Sigmoid colon (tissue), 7 donors: ENCODE data around the gene DEFB132. TPM values are rescaled to one million over a fixed set of nuclear protein-coding genes. Genes with fewer than 3 reads are reported as not detected.

Source experiments
- DNase-seq: peaks from one replicate; pipeline ENCODE4 v3.0.0-alpha.2; 2019
- H3K27ac ChIP-seq, 4 donors: fragments of 200-600 bp; sonication (generic); one replicate each; pipeline ENCODE4 v1.5.1; 2016 to 2019; ENCODE audit warnings: mild to moderate bottlenecking in 1 of 4
- H3K27me3 ChIP-seq, 3 donors: fragments of 200-600 bp; sonication (generic); one replicate each; pipeline ENCODE4 v1.5.1; 2019; ENCODE audit warnings: mild to moderate bottlenecking in 1 of 3
- H3K36me3 ChIP-seq, 4 donors: fragments of 200-600 bp; sonication (generic); one replicate each; pipeline ENCODE4 v1.5.1; 2016 to 2019
- H3K4me1 ChIP-seq, 4 donors: fragments of 200-600 bp; sonication (generic); one replicate each; pipeline ENCODE4 v1.5.1; 2017 to 2019
- H3K4me3 ChIP-seq, 4 donors: fragments of 200-600 bp; sonication (generic); one replicate each; pipeline ENCODE4 v1.5.1; 2017 to 2019; ENCODE audit warnings: mild to moderate bottlenecking in 2 of 4, moderate library complexity in 1 of 4
- H3K9me3 ChIP-seq, 4 donors: fragments of 200-600 bp in 3 of 4; sonication (generic) in 3 of 4; one replicate each; pipeline versions ENCODE4 v1.5.1 to v1.6.1; 2013 to 2019
- CTCF ChIP-seq, 4 experiments: fragments of 450-650 bp in 3 of 4; fragments of 200-600 bp in 1 of 4; IDR thresholded peaks; one replicate each; pipeline ENCODE4 v1.5.1; 2016 to 2019; ENCODE audit warnings: antibody characterized with exemption in 4 of 4, mild to moderate bottlenecking in 3 of 4, moderate library complexity in 2 of 4
- EP300 ChIP-seq, 4 donors: sonication (generic); formaldehyde crosslinking; IDR thresholded peaks; one replicate each; pipeline ENCODE4 v1.6.1; 2017; ENCODE audit warnings: antibody characterized with exemption in 4 of 4
- POLR2A ChIP-seq, 2 donors: fragments of 450-650 bp; IDR thresholded peaks; one replicate each; pipeline ENCODE4 v1.6.1; 2016; ENCODE audit warnings: antibody characterized with exemption in 2 of 2, mild to moderate bottlenecking in 2 of 2, moderate library complexity in 2 of 2
- POLR2AphosphoS5 ChIP-seq, 4 donors: sonication (generic); formaldehyde crosslinking; IDR thresholded peaks; one replicate each; pipeline ENCODE4 v1.6.1; 2017; ENCODE audit warnings: antibody characterized with exemption in 4 of 4
- WGBS, 2 donors: extraction: QIAGEN DNeasy Blood & Tissue Kit; methylation state at CpG; one replicate each; pipeline ENCODE4 v1.1.7; 2013; 5-methylcytosine and 5-hydroxymethylcytosine counted together
- intact Hi-C: fragments of 100-400 bp; cut with DNase I; formaldehyde crosslinking; loops from one replicate; pipeline ENCODE4 v1.15.1; 2023
- polyA plus RNA-seq, 3 donors: library from polyadenylated mRNA; stranded (reverse); fragments of 200-250 nt; gene quantifications; one replicate each; pipeline ENCODE4 v1.2.3, GENCODE V29; 2013
- total RNA-seq, 4 donors: library from RNA; depleted of rRNA; stranded (reverse); fragments of >200 nt; gene quantifications; one replicate each; pipeline ENCODE4 v1.1.0, GENCODE V29; 2016
- donor health status: healthy with polysubstance abuse.
- donor health status: Bipolar disorder and iron deficiency.
- donor health status: healthy.

DEFB132 gene
- total and polyA plus RNA-seq, 7 donors: 0.06 TPM; not detected in 6

DNA sequence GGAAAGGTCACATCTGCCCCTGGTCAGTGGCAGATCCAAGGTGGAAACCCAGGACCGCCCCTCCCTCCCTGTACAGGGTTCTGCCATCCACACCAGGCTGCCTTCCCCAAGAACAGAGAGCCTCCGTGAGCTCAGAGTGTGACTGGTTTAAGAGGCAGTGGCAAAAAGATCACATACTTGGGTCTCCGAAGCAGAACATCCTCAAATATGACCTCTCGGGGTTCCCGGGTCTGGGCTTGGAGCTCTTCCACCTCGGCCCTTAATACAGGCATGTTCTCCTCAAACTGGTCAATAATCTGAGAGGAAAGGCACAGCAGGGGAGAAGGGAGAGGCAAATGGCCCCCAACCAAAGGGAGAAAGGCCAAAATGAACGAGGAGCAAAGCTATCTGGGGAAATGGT, 18.3 kb downstream of the DEFB132 start:
- no peak for TF ChIP-seq POLR2AphosphoS5 (IDR thresholded peaks at IDR 0.05)
- no peak for TF ChIP-seq EP300 (IDR thresholded peaks at IDR 0.05)
- no peak for TF ChIP-seq POLR2A (IDR thresholded peaks at IDR 0.05)
- no peak for TF ChIP-seq CTCF (IDR thresholded peaks at IDR 0.05)
- Histone ChIP-seq H3K27me3 (no peaks in the 10 kb centered on the region), H3K4me3 (no peak overlapping the region), H3K9me3 (no peaks in the 10 kb centered on the region), H3K4me1 (no peaks in the 10 kb centered on the region), H3K27ac (no peak overlapping the region), H3K36me3 (peaks cover 0 to 41% (median 3%) of the 10 kb centered on the region in 4 donors)
- 93 to 95% methylated on average over 7 of the region's 7 CpGs for WGBS, 2 donors
- intact Hi-C loops: no loop called here
- no peak for DNase-seq

- Histone ChIP-seq H3K9me3 (no peaks in the 10 kb centered on the region), H3K36me3 (peaks cover 0 to 45% (median 4%) of the 10 kb centered on the region in 4 donors), H3K4me1 (no peaks in the 10 kb centered on the region), H3K27me3 (no peaks in the 10 kb centered on the region), H3K27ac (no peak overlapping the region), H3K4me3 (no peak overlapping the region)
- 96% methylated on average over 12 of the region's 12 CpGs for WGBS, 2 donors
- TF ChIP-seq EP300 (IDR thresholded peaks at IDR 0.05) (no peak), CTCF (IDR thresholded peaks at IDR 0.05) (no peak), POLR2AphosphoS5 (IDR thresholded peaks at IDR 0.05) (no peak), POLR2A (IDR thresholded peaks at IDR 0.05) (no peak)
- intact Hi-C loops: no loop called here
- no peak for DNase-seq
These were observed 19.3 kb downstream of the DEFB132 start for GRCh38 chr20:276620-277495.

DNA sequence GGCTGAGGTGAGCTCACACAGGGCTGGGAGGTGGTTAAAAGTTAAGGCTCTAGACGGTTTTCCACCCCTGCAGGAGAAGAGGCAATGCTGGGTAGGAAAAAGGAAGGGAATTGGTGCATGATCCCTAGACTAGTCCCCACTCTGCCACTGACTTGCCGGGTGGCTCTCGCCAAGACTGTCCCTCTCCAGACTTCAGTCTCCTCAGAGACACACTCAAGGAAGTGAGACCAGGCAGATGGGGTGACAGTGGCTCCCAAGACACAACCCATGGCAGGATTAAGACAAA, 19.9 kb downstream of the DEFB132 start:
- intact Hi-C loops: no loop called here
- TF ChIP-seq POLR2AphosphoS5 (IDR thresholded peaks at IDR 0.05) (no peak), POLR2A (IDR thresholded peaks at IDR 0.05) (no peak), EP300 (IDR thresholded peaks at IDR 0.05) (no peak)
- no peaks in the 10 kb centered on the region for H3K9me3 ChIP-seq
- H3K36me3 ChIP-seq: peaks cover 0 to 45% (median 4%) of the 10 kb centered on the region in 4 donors
- H3K4me3 ChIP-seq: no peak overlapping the region
- 27 to 31% methylated on average over 3 of the region's 3 CpGs for WGBS, 2 donors
- no peaks in the 10 kb centered on the region for H3K4me1 ChIP-seq
- no peaks in the 10 kb centered on the region for H3K27me3 ChIP-seq
- no peak for DNase-seq
- H3K27ac ChIP-seq: no peak overlapping the region

DNA sequence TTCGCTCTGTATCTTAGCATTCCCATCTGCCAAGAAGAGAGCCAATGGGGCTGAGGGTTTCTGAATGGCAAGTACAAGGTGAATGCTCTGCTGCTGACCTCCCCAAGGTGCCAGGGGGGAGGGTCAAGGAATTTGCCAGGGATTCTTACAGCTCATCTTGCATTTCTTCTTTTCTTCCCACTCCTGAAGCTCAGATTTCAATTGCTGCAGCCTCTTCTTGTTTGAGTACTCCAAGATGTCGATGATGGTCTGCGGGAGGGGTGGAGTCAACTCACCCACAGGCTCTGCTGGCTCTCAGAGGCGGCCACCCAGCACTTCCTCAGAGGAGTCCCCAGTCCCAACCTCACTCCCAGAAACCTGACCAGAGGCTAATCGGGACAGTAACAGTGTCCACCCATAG, 20.7 kb downstream of the DEFB132 start:
- intact Hi-C loops: no loop called here
- TF ChIP-seq POLR2AphosphoS5 (IDR thresholded peaks at IDR 0.05): no peak
- TF ChIP-seq CTCF (IDR thresholded peaks at IDR 0.05): no peak
- no peak for TF ChIP-seq POLR2A (IDR thresholded peaks at IDR 0.05)
- no peak for TF ChIP-seq EP300 (IDR thresholded peaks at IDR 0.05)
- Histone ChIP-seq H3K27me3 (no peaks in the 10 kb centered on the region), H3K4me1 (no peaks in the 10 kb centered on the region), H3K36me3 (peaks cover 0 to 45% (median 4%) of the 10 kb centered on the region in 4 donors), H3K4me3 (no peak overlapping the region), H3K27ac (no peak overlapping the region), H3K9me3 (no peaks in the 10 kb centered on the region)
- WGBS, 2 donors: 94 to 95% methylated on average over 5 of the region's 5 CpGs
- no peak for DNase-seq

- intact Hi-C loops: no loop called here
- H3K4me1 ChIP-seq: no peaks in the 10 kb centered on the region
- no peaks in the 10 kb centered on the region for H3K9me3 ChIP-seq
- no peak for DNase-seq
- TF ChIP-seq POLR2A (IDR thresholded peaks at IDR 0.05): no peak
- no peak for TF ChIP-seq POLR2AphosphoS5 (IDR thresholded peaks at IDR 0.05)
- H3K27me3 ChIP-seq: no peaks in the 10 kb centered on the region
- peaks cover 0 to 45% (median 4%) of the 10 kb centered on the region in 4 donors for H3K36me3 ChIP-seq
- WGBS, 2 donors: 86 to 89% methylated on average over 81 to 85 of the region's 88 CpGs
- peak overlapping the region in 1 of 4 donors; percentile 6 for H3K4me3 ChIP-seq
- no peak overlapping the region for H3K27ac ChIP-seq
These were observed 21.4 kb downstream of the DEFB132 start for GRCh38 chr20:278607-279571.
